Smooth muscle cell (in vitro differentiated cells): ENCODE measurements around the gene GNAI1. TPM values are rescaled to one million over a fixed set of nuclear protein-coding genes. Genes with fewer than 3 reads are reported as not detected.

Experiments
- DNase-seq: peaks from one replicate; lab custom pipeline; 2025; ENCODE audit not compliant: unreplicated experiment; lab: John Stamatoyannopoulos, UW
- H2AFZ ChIP-seq: fragments of 200-600 bp; sonication (generic); 2 replicates; pipeline ENCODE4 v1.6.0; 2016; ENCODE audit warnings: antibody characterized with exemption, low read depth, mild to moderate bottlenecking
- H3F3A ChIP-seq: fragments of 200-600 bp; sonication (generic); 2 replicates; pipeline ENCODE4 v1.6.0; 2017; ENCODE audit warnings: antibody characterized with exemption, low read depth
- H3K27ac ChIP-seq: fragments of 200-600 bp; sonication (generic); 2 replicates; pipeline ENCODE4 v1.5.1; 2016; ENCODE audit warnings: low read depth, mild to moderate bottlenecking
- H3K27me3 ChIP-seq: fragments of 200-600 bp; sonication (generic); 2 replicates; pipeline ENCODE4 v1.6.1; 2016; ENCODE audit warnings: low read depth, mild to moderate bottlenecking
- H3K36me3 ChIP-seq: fragments of 200-600 bp; sonication (generic); 2 replicates; pipeline ENCODE4 v1.5.1; 2016; ENCODE audit warnings: low read depth
- H3K4me1 ChIP-seq: fragments of 200-600 bp; sonication (generic); 2 replicates; pipeline ENCODE4 v1.5.1; 2016; ENCODE audit warnings: low read depth
- H3K4me2 ChIP-seq: fragments of 200-600 bp; sonication (generic); 2 replicates; pipeline ENCODE4 v1.6.0; 2016; ENCODE audit warnings: mild to moderate bottlenecking
- H3K4me3 ChIP-seq: fragments of 200-600 bp; sonication (generic); 2 replicates; pipeline ENCODE4 v1.5.1; 2016; ENCODE audit warnings: mild to moderate bottlenecking
- H3K79me2 ChIP-seq: fragments of 200-600 bp; sonication (generic); 2 replicates; pipeline ENCODE4 v1.6.0; 2016; ENCODE audit warnings: low read depth, mild to moderate bottlenecking
- H3K9ac ChIP-seq: fragments of 200-600 bp; sonication (generic); 2 replicates; pipeline ENCODE4 v1.6.0; 2016; ENCODE audit warnings: low read depth
- H3K9me3 ChIP-seq: fragments of 200-600 bp; sonication (generic); replicated peaks from 2 replicates; pipeline ENCODE4 v1.5.1; 2016; ENCODE audit warnings: low read depth
- H4K20me1 ChIP-seq: fragments of 200-600 bp; sonication (generic); 2 replicates; pipeline ENCODE4 v1.6.0; 2016; ENCODE audit warnings: low read depth
- CTCF ChIP-seq: fragments of 200-600 bp; sonication (generic); IDR thresholded peaks from 2 replicates; pipeline ENCODE4 v1.5.1; 2017; ENCODE audit warnings: borderline replicate concordance, mild to moderate bottlenecking, antibody characterized with exemption; ENCODE audit not compliant: insufficient read depth, poor library complexity, severe bottlenecking
- WGBS: methylation state at CpG from one replicate; pipeline ENCODE4 v1.1.7; 2016; ENCODE audit warnings: low lambda C conversion rate; 5-methylcytosine and 5-hydroxymethylcytosine counted together
- polyA plus RNA-seq: library from polyadenylated mRNA; unstranded; fragments of >200 nt; fragmentation: Nextera tagmentation; extraction: Ambion mirVana; gene quantifications from 2 replicates; pipeline ENCODE4 v1.2.1, GENCODE V29; 2016
- total RNA-seq: library from RNA; depleted of rRNA; stranded (reverse); fragments of >200 nt; gene quantifications from 2 replicates; pipeline ENCODE4 v1.2.3, GENCODE V29; 2014

GNAI1 gene
- total and polyA plus RNA-seq, 2 experiments from 2014 or later: 204 to 223 TPM

GRCh38 chr7:80182630-80183276 lies 48.1 kb downstream of the GNAI1 start:
- Histone ChIP-seq H3K79me2 (peaks cover 100% of the 10 kb centered on the region), H3K9me3 (no peaks in the 10 kb centered on the region), H4K20me1 (peaks cover 100% of the 10 kb centered on the region), H3K27me3 (no peaks in the 10 kb centered on the region), H3K36me3 (no peaks in the 10 kb centered on the region), H3K4me2 (no peak overlapping the region), H3K9ac (no peak overlapping the region), H3K4me3 (no peak overlapping the region), H3K27ac (no peak overlapping the region), H2AFZ (no peak overlapping the region), H3K4me1 (peaks cover 17% of the 10 kb centered on the region), H3F3A (no peaks in the 10 kb centered on the region)
- 35% methylated on average over 3 of the region's 3 CpGs for WGBS
- no peak for TF ChIP-seq CTCF
- DNase-seq: no peak

GRCh38 chr7:80183351-80183750 lies 48.7 kb downstream of the GNAI1 start:
- H3K79me2 ChIP-seq: peaks cover 100% of the 10 kb centered on the region
- H3K4me2 ChIP-seq: no peak overlapping the region
- H3K27ac ChIP-seq: no peak overlapping the region
- no peak overlapping the region for H3K4me3 ChIP-seq
- no peak overlapping the region for H2AFZ ChIP-seq
- DNase-seq: no peak
- no peaks in the 10 kb centered on the region for H3F3A ChIP-seq
- H3K36me3 ChIP-seq: no peaks in the 10 kb centered on the region
- peaks cover 17% of the 10 kb centered on the region for H3K4me1 ChIP-seq
- H4K20me1 ChIP-seq: peaks cover 100% of the 10 kb centered on the region
- no peaks in the 10 kb centered on the region for H3K27me3 ChIP-seq
- H3K9ac ChIP-seq: no peak overlapping the region
- no peak for TF ChIP-seq CTCF
- H3K9me3 ChIP-seq: no peaks in the 10 kb centered on the region

- TF ChIP-seq CTCF: no peak
- no peak overlapping the region for H2AFZ ChIP-seq
- H3K9ac ChIP-seq: no peak overlapping the region
- peaks cover 100% of the 10 kb centered on the region for H3K79me2 ChIP-seq
- no peak overlapping the region for H3K4me3 ChIP-seq
- H3K4me2 ChIP-seq: no peak overlapping the region
- peaks cover 3% of the 10 kb centered on the region for H3K36me3 ChIP-seq
- H3K4me1 ChIP-seq: peaks cover 17% of the 10 kb centered on the region
- H3K27ac ChIP-seq: no peak overlapping the region
- 90% methylated on average over 15 of the region's 15 CpGs for WGBS
- peaks cover 100% of the 10 kb centered on the region for H4K20me1 ChIP-seq
- no peaks in the 10 kb centered on the region for H3K27me3 ChIP-seq
- H3F3A ChIP-seq: no peaks in the 10 kb centered on the region
- no peaks in the 10 kb centered on the region for H3K9me3 ChIP-seq
- DNase-seq: no peak
These were observed 49.5 kb downstream of the GNAI1 start for GRCh38 chr7:80183900-80184685.

GRCh38 chr7:80184693-80185092 lies 50.1 kb downstream of the GNAI1 start:
- Histone ChIP-seq H4K20me1 (peaks cover 100% of the 10 kb centered on the region), H3K36me3 (peaks cover 9% of the 10 kb centered on the region), H3F3A (no peaks in the 10 kb centered on the region), H3K9ac (no peak overlapping the region), H3K27me3 (no peaks in the 10 kb centered on the region), H3K27ac (peak overlapping the region; percentile 38), H3K4me2 (peak overlapping the region; percentile 39), H3K4me1 (peaks cover 17% of the 10 kb centered on the region), H3K4me3 (no peak overlapping the region), H3K79me2 (peaks cover 100% of the 10 kb centered on the region), H2AFZ (no peak overlapping the region), H3K9me3 (no peaks in the 10 kb centered on the region)
- TF ChIP-seq CTCF: no peak
- no peak for DNase-seq
- WGBS: 80% methylated on average over 4 of the region's 4 CpGs
